ENCODE data around the gene INSIG1. TPM values are rescaled to one million over a fixed set of nuclear protein-coding genes. Genes with fewer than 3 reads are reported as not detected.

The INSIG1 gene
- total RNA-seq, 4 donors from 2014 or later: 28.7 to 65.5 (median 45.0) TPM

GRCh38 chr7:155337946-155338631 is 40.4 kb downstream of the INSIG1 start:
- H3K4me1 ChIP-seq: no peaks in the 10 kb centered on the region
- intact Hi-C loops (cut with DNase I; ENCODE audit: low total_unique reads) (no loop called here), in situ Hi-C loops (cut with MboI; ENCODE audit: low pct_ligation_motif_present in 1 of 4, low pct_unique_long_range_greater_than_20kb in 1 of 4, low sequenced_read_pairs in 3 of 4) (loop anchor here in 1 of 4 donors (25.0 kb wide), 1 partner anchor 151 kb away; no protein-coding TSS in a partner anchor)
- no peak for DNase-seq
- no peaks in the 10 kb centered on the region for H3K9me3 ChIP-seq
- no peak overlapping the region for H3K27ac ChIP-seq
- TF ChIP-seq POLR2A (IDR thresholded peaks at IDR 0.05): no peak
- TF ChIP-seq CTCF (IDR thresholded peaks at IDR 0.05): no peak
- TF ChIP-seq POLR2AphosphoS5 (IDR thresholded peaks at IDR 0.05): no peak
- TF ChIP-seq EP300 (IDR thresholded peaks at IDR 0.05; ENCODE audit: low read depth): no peak
- peaks cover 16% of the 10 kb centered on the region for H3K27me3 ChIP-seq
- H3K36me3 ChIP-seq: no peaks in the 10 kb centered on the region
- WGBS, 2 donors (ENCODE audit: low coverage in 1 of 2): 84% methylated on average over 22 to 37 of the region's 37 CpGs
- no peak overlapping the region for H3K4me3 ChIP-seq

GRCh38 chr7:155338632-155339320 is 41.1 kb downstream of the INSIG1 start:
- intact Hi-C loops (cut with DNase I; ENCODE audit: low total_unique reads): no loop called here
- Histone ChIP-seq H3K27ac (no peak overlapping the region), H3K36me3 (no peaks in the 10 kb centered on the region), H3K9me3 (no peaks in the 10 kb centered on the region), H3K27me3 (peaks cover 16% of the 10 kb centered on the region), H3K4me1 (no peaks in the 10 kb centered on the region), H3K4me3 (no peak overlapping the region)
- TF ChIP-seq POLR2A (IDR thresholded peaks at IDR 0.05): no peak
- no peak for TF ChIP-seq EP300 (IDR thresholded peaks at IDR 0.05; ENCODE audit: low read depth)
- no peak for TF ChIP-seq POLR2AphosphoS5 (IDR thresholded peaks at IDR 0.05)
- no peak for TF ChIP-seq CTCF (IDR thresholded peaks at IDR 0.05)
- no peak for DNase-seq
- in situ Hi-C loops (cut with MboI; ENCODE audit: low pct_ligation_motif_present in 1 of 4, low pct_unique_long_range_greater_than_20kb in 1 of 4, low sequenced_read_pairs in 3 of 4): loop anchor here in 1 of 4 donors (25.0 kb wide), 1 partner anchor 151 kb away; no protein-coding TSS in a partner anchor
- WGBS, 2 donors (ENCODE audit: low coverage in 1 of 2): 78% methylated on average over 25 of the region's 25 CpGs; no CpG with 5 or more reads in 1 of the 2 donors

GRCh38 chr7:155339474-155339873 is 41.8 kb downstream of the INSIG1 start:
- intact Hi-C loops (cut with DNase I; ENCODE audit: low total_unique reads): no loop called here
- no peaks in the 10 kb centered on the region for H3K36me3 ChIP-seq
- H3K27ac ChIP-seq: no peak overlapping the region
- WGBS, 2 donors (ENCODE audit: low coverage in 1 of 2): 81% methylated on average over 16 of the region's 17 CpGs; no CpG with 5 or more reads in 1 of the 2 donors
- H3K27me3 ChIP-seq: peaks cover 20% of the 10 kb centered on the region
- DNase-seq: no peak
- in situ Hi-C loops (cut with MboI; ENCODE audit: low pct_ligation_motif_present in 1 of 4, low pct_unique_long_range_greater_than_20kb in 1 of 4, low sequenced_read_pairs in 3 of 4): loop anchor here in 1 of 4 donors (25.0 kb wide), 1 partner anchor 152 kb away; no protein-coding TSS in a partner anchor
- no peaks in the 10 kb centered on the region for H3K9me3 ChIP-seq
- H3K4me3 ChIP-seq: no peak overlapping the region
- H3K4me1 ChIP-seq: peaks cover under 1 to 3% (median 1%) of the 10 kb centered on the region in 4 donors
- TF ChIP-seq POLR2AphosphoS5 (IDR thresholded peaks at IDR 0.05) (no peak), POLR2A (IDR thresholded peaks at IDR 0.05) (no peak), EP300 (IDR thresholded peaks at IDR 0.05; ENCODE audit: low read depth) (no peak), CTCF (IDR thresholded peaks at IDR 0.05) (no peak)

- intact Hi-C loops (cut with DNase I; ENCODE audit: low total_unique reads): loop anchor here (10.0 kb wide), 1 partner anchor 415 kb away; no protein-coding TSS in a partner anchor
Measured at GRCh38 chr7:155340071-155340531, 42.4 kb downstream of the INSIG1 start.

More at GRCh38 chr7:155340071-155340531, 42.4 kb downstream of the INSIG1 start:
- Histone ChIP-seq H3K4me3 (no peak overlapping the region), H3K36me3 (no peaks in the 10 kb centered on the region), H3K27ac (no peak overlapping the region), H3K9me3 (no peaks in the 10 kb centered on the region), H3K4me1 (peaks cover 3 to 7% (median 5%) of the 10 kb centered on the region in 4 donors), H3K27me3 (peaks cover 21% of the 10 kb centered on the region)
- no peak for TF ChIP-seq POLR2AphosphoS5 (IDR thresholded peaks at IDR 0.05)
- no peak for TF ChIP-seq POLR2A (IDR thresholded peaks at IDR 0.05)
- no peak for TF ChIP-seq EP300 (IDR thresholded peaks at IDR 0.05; ENCODE audit: low read depth)
- no peak for TF ChIP-seq CTCF (IDR thresholded peaks at IDR 0.05)
- in situ Hi-C loops (cut with MboI; ENCODE audit: low pct_ligation_motif_present in 1 of 4, low pct_unique_long_range_greater_than_20kb in 1 of 4, low sequenced_read_pairs in 3 of 4): loop anchor here (10.0 to 25.0 kb wide), 3 partner anchors 153 to 415 kb away; no protein-coding TSS in a partner anchor
- 74% methylated on average over 8 of the region's 14 CpGs; no CpG with 5 or more reads in 1 of the 2 donors for WGBS, 2 donors (ENCODE audit: low coverage in 1 of 2)
- no peak for DNase-seq

All from transverse colon (tissue), 4 donors.